ENCODE measurements around the gene COMMD10. TPM values are rescaled to one million over a fixed set of nuclear protein-coding genes. Genes with fewer than 3 reads are reported as not detected.
A peak's percentile ranks its signal among the peaks of the same experiment; 100 is the strongest.

COMMD10 gene
- total RNA-seq, 1 donor from 2014 or later: 23.3 TPM

GRCh38 chr5:116297296-116297814 is 212.5 kb downstream of the COMMD10 start:
- Mint-ChIP-seq H3K27ac (no peak overlapping the region), H3K9me3 (peaks cover 20% of the 10 kb centered on the region), H3K4me3 (no peak overlapping the region), H3K4me1 (peaks cover 29% of the 10 kb centered on the region), H3K27me3 (ENCODE audit: low read depth) (no peaks in the 10 kb centered on the region), H3K36me3 (peaks cover 26% of the 10 kb centered on the region)
- no peak for DNase-seq (ENCODE audit: low spot score in 2 of 2, unreplicated experiment in 2 of 2)
- TF ChIP-seq CTCF (IDR thresholded peaks at IDR 0.05; ENCODE audit: unreplicated experiment): no peak

DNA sequence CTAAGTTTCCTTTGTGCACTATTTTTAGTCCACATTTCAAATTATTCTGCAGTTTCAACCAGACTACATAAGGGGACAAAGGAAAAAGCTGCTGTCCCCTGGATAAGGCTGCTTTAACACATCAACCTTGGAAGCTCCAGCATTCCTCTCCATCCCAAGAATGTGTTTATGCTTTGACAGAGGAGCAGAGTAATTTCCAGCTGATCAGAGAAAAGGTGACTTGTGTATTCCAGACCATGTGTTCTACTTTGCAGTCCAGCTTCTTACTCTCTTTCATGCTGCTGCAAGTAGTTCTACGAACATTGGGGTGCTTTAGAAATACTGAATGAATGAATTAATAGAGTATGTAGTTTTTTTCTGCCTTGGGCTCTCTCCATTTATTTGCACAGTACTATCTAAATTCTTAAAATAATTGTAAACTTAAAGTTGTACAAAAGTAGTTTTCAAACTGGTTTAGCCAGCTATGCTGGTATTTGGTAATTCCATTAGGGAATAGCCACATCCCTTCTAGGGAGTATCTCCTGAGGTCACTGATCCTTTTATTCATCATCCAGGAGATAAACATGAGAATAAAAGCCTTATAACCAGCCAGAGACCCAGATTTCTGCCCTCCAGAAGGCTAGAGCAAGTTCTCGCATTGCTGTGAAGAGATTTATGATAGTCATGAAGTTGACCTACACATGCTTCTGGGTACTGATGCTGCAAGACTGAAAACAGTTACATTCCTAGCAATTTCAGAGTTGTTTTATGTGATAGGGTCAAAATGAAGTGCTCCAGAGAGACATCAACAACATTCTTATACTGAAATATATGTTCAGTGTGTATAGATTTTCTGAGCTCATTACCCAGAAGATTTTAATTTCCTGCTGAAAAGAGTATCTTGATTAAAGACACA is 215.2 kb downstream of the COMMD10 start:
- Mint-ChIP-seq H3K9me3 (peaks cover 20% of the 10 kb centered on the region), H3K4me3 (no peak overlapping the region), H3K36me3 (peaks cover 46% of the 10 kb centered on the region), H3K4me1 (peaks cover 31% of the 10 kb centered on the region), H3K27me3 (ENCODE audit: low read depth) (no peaks in the 10 kb centered on the region), H3K27ac (peak overlapping the region; percentile 84)
- TF ChIP-seq CTCF (IDR thresholded peaks at IDR 0.05; ENCODE audit: unreplicated experiment): no peak
- DNase-seq (ENCODE audit: low spot score in 2 of 2, unreplicated experiment in 2 of 2): no peak

DNA sequence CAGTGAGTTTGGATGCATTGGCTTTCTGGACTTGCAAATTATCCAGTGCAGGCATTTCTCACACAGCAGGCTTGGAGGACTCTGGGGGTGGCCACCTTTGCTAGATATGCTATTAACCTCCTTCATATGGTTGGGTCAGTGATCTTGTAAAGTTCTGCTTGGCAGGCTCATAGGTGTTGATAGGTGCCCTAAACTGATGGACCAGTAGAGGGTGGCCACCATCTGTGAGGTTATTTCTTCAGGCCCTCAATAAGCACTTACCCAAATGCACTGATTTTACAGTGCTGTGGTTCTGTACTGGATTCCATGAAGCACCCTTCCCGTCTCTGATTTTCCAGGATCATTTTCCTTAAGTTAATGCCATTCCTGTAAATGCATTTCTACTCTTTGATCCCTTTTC is 216.3 kb downstream of the COMMD10 start:
- H3K36me3 Mint-ChIP-seq: peaks cover 53% of the 10 kb centered on the region
- H3K4me1 Mint-ChIP-seq: peaks cover 31% of the 10 kb centered on the region
- no peaks in the 10 kb centered on the region for H3K27me3 Mint-ChIP-seq (ENCODE audit: low read depth)
- H3K4me3 Mint-ChIP-seq: no peak overlapping the region
- no peak for TF ChIP-seq CTCF (IDR thresholded peaks at IDR 0.05; ENCODE audit: unreplicated experiment)
- H3K9me3 Mint-ChIP-seq: peaks cover 23% of the 10 kb centered on the region
- peak overlapping the region; percentile 84 for H3K27ac Mint-ChIP-seq
- no peak for DNase-seq (ENCODE audit: low spot score in 2 of 2, unreplicated experiment in 2 of 2)

GRCh38 chr5:116303340-116303739 is 218.5 kb downstream of the COMMD10 start:
- no peak for TF ChIP-seq CTCF (IDR thresholded peaks at IDR 0.05; ENCODE audit: unreplicated experiment)
- Mint-ChIP-seq H3K36me3 (peaks cover 56% of the 10 kb centered on the region), H3K4me1 (peaks cover 31% of the 10 kb centered on the region), H3K27me3 (ENCODE audit: low read depth) (no peaks in the 10 kb centered on the region), H3K9me3 (peaks cover 30% of the 10 kb centered on the region), H3K4me3 (no peak overlapping the region), H3K27ac (no peak overlapping the region)
- no peak for DNase-seq (ENCODE audit: low spot score in 2 of 2, unreplicated experiment in 2 of 2)

DNA sequence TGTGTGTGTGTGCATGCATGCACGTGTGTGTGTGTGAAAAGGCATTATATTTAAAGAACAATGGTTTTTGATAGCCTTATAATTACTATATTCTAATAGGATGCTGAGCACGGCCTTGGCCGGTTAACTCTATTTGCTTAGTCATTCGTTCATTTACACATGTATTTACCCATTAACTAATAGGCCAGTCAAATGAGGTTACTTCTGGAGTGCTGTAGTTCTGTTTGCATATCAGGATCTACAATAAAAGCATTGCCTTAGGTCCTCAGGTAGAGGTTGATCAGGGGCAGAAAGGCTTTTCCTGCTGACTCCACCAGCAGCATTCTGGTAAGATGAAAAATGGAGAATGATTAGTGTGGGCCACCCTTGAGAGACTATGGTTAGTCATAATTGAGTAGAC is 219.0 kb downstream of the COMMD10 start:
- no peak overlapping the region for H3K4me3 Mint-ChIP-seq
- no peak for TF ChIP-seq CTCF (IDR thresholded peaks at IDR 0.05; ENCODE audit: unreplicated experiment)
- peaks cover 31% of the 10 kb centered on the region for H3K4me1 Mint-ChIP-seq
- H3K9me3 Mint-ChIP-seq: peaks cover 29% of the 10 kb centered on the region
- peaks cover 55% of the 10 kb centered on the region for H3K36me3 Mint-ChIP-seq
- no peak overlapping the region for H3K27ac Mint-ChIP-seq
- DNase-seq (ENCODE audit: low spot score in 2 of 2, unreplicated experiment in 2 of 2): no peak
- no peaks in the 10 kb centered on the region for H3K27me3 Mint-ChIP-seq (ENCODE audit: low read depth)

All from mesothelial cell of epicardium (in vitro differentiated cells).